ENCODE data around the gene PLEKHA7. TPM values are rescaled to one million over a fixed set of nuclear protein-coding genes. Genes with fewer than 3 reads are reported as not detected.

The PLEKHA7 gene
- total and polyA plus RNA-seq, 2 of the 4 experiments (the other 2 are of a cell fraction) = 0.12 TPM; not detected in 1

GRCh38 chr11:16921668-16922067 is 92.5 kb downstream of the PLEKHA7 start:
- H3K9ac ChIP-seq (ENCODE audit: low read depth, low read length) = no peak overlapping the region
- no peaks in the 10 kb centered on the region for H3K4me1 ChIP-seq (ENCODE audit: control insufficient read depth, insufficient read depth, low read length)
- no peak overlapping the region for H2AK9ac ChIP-seq (replicated peaks; ENCODE audit: low read depth, low read length, poor library complexity)
- H2AFZ ChIP-seq (replicated peaks; ENCODE audit: low read length, poor library complexity) = no peak overlapping the region
- intact Hi-C loops (cut with micrococcal nuclease) (no loop called here), dilution Hi-C loops (cut with HindIII; ENCODE audit: low sequenced_read_pairs, unreplicated experiment) (no loop called here), in situ Hi-C loops (cut with MboI; ENCODE audit: low sequenced_read_pairs) (no loop called here)
- no peak overlapping the region for H4K5ac ChIP-seq (ENCODE audit: low read depth, low read length)
- H4K91ac ChIP-seq (ENCODE audit: insufficient read depth, low read depth, low read length) = no peak overlapping the region
- H3K23ac ChIP-seq (ENCODE audit: low read depth, low read length) = no peak overlapping the region
- H2BK5ac ChIP-seq (ENCODE audit: low read depth, low read length, poor library complexity, severe bottlenecking) = no peak overlapping the region
- H3K4me2 ChIP-seq (ENCODE audit: low read depth, low read length) = no peak overlapping the region
- no peak for ATAC-seq (ENCODE audit: low read depth)
- ChIA-PET POLR2A (ENCODE audit: unreplicated experiment) (no interaction called here), CTCF (interaction anchor here (0.6 to 0.7 kb wide), 3 partner anchors 9 to 566 kb away, joined by 3 to 5 read pairs (median 4); no protein-coding TSS in a partner anchor)
- no peak overlapping the region for H2BK20ac ChIP-seq (ENCODE audit: low read depth, low read length)
- peaks cover 53% of the 10 kb centered on the region for H3K27me3 ChIP-seq (ENCODE audit: control insufficient read depth, insufficient read depth, low read length)
- H3K18ac ChIP-seq (ENCODE audit: low read depth, low read length) = no peak overlapping the region
- no peak overlapping the region for H4K8ac ChIP-seq (ENCODE audit: low read depth in 2 of 2, low read length in 2 of 2)
- no peaks in the 10 kb centered on the region for H3K9me3 ChIP-seq (ENCODE audit: control insufficient read depth, insufficient read depth, low read length)
- no TSS peak for BruUV-seq (replicated peaks)
- DNase-seq = no peak
- H3K9me1 ChIP-seq (ENCODE audit: insufficient read depth, low read length) = no peaks in the 10 kb centered on the region
- 80% methylated on average over 1 of the region's 4 CpGs; no CpG with 5 or more reads in 1 of the 2 experiments for WGBS, 2 experiments (ENCODE audit: extremely low coverage in 2 of 2, insufficient read length in 1 of 2)
- H3K27ac ChIP-seq (ENCODE audit: insufficient read depth, low read length) = no peak overlapping the region
- no peak overlapping the region for H2AK5ac ChIP-seq (ENCODE audit: low read depth, low read length)
- no peak overlapping the region for H2BK15ac ChIP-seq (ENCODE audit: low read depth, low read length)
- no peak overlapping the region for H3K4me3 ChIP-seq (ENCODE audit: insufficient read depth, low read depth, low read length)
- H2BK120ac ChIP-seq (ENCODE audit: low read depth, low read length) = no peak overlapping the region
- H3K36me3 ChIP-seq (ENCODE audit: control insufficient read depth, insufficient read depth, low read length) = no peaks in the 10 kb centered on the region
- no peak overlapping the region for H3K4ac ChIP-seq (ENCODE audit: low read depth, low read length)
- no peaks in the 10 kb centered on the region for H3K79me1 ChIP-seq (ENCODE audit: low read depth in 1 of 2, low read length in 2 of 2)
- TF ChIP-seq MXI1 (IDR thresholded peaks at IDR 0.05; ENCODE audit: borderline replicate concordance, low read depth, low read length) = no peak
- no peak for TF ChIP-seq ELK1 (IDR thresholded peaks at IDR 0.05; ENCODE audit: borderline replicate concordance, low read depth, low read length)
- TF ChIP-seq POLR2A (IDR thresholded peaks at IDR 0.05; ENCODE audit: low read depth, low read length) = no peak
- no peak for TF ChIP-seq CHD1 (IDR thresholded peaks at IDR 0.05; ENCODE audit: low read depth, low read length)
- no peak for TF ChIP-seq FOS (IDR thresholded peaks at IDR 0.05; ENCODE audit: low read depth, low read length)
- no peak for TF ChIP-seq RCOR1 (IDR thresholded peaks at IDR 0.05; ENCODE audit: insufficient replicate concordance, low read length)
- TF ChIP-seq SMC3 (IDR thresholded peaks at IDR 0.05; ENCODE audit: low read depth, low read length) = no peak
- no peak for TF ChIP-seq CEBPB (IDR thresholded peaks at IDR 0.05; ENCODE audit: low read depth, low read length)
- TF ChIP-seq MAZ (IDR thresholded peaks at IDR 0.05; ENCODE audit: borderline replicate concordance, low read depth, low read length) = no peak
- no peak for TF ChIP-seq MAFK (IDR thresholded peaks at IDR 0.05; ENCODE audit: low read depth, low read length)
- TF ChIP-seq RFX5 (IDR thresholded peaks at IDR 0.05; ENCODE audit: low read depth, low read length) = no peak
- no peak for TF ChIP-seq BHLHE40 (IDR thresholded peaks at IDR 0.05; ENCODE audit: low read depth, low read length)
- TF ChIP-seq NFE2L2 (IDR thresholded peaks at IDR 0.05; ENCODE audit: low read depth, low read length) = no peak
- TF ChIP-seq CTCF (conservative IDR thresholded peaks at IDR 0.05; ENCODE audit: low read depth, low read length) = no peak
- no peak for TF ChIP-seq USF2 (IDR thresholded peaks at IDR 0.05; ENCODE audit: low read depth, low read length)
- no peak overlapping the region for H3K56ac ChIP-seq (ENCODE audit: extremely low read depth, insufficient read depth, low read length)
- no peak overlapping the region for H3K14ac ChIP-seq (replicated peaks; ENCODE audit: low read depth, low read length)
- H4K20me1 ChIP-seq (ENCODE audit: insufficient read depth, low read length) = no peaks in the 10 kb centered on the region; the same call in 1 of the 2 replicates
